BJ (cell line): ENCODE measurements around the gene GRHL3. TPM values are rescaled to one million over a fixed set of nuclear protein-coding genes. Genes with fewer than 3 reads are reported as not detected.

Experiments
- CTCF ChIA-PET: fragments of 350-600 bp; formaldehyde crosslinking; extraction: SDS; loops from one replicate; lab custom pipeline; 2021; ENCODE audit warnings: antibody characterized with exemption, inconsistent platforms; lab: Yijun Ruan, JAX
- POLR2A ChIA-PET: fragments of 300-600 bp; sonication (Branson Sonifier 250); formaldehyde crosslinking; extraction: SDS; loops from one replicate; lab custom pipeline; 2021; ENCODE audit warnings: antibody characterized with exemption; lab: Charles Lee
- DNase-seq: peaks from one replicate; pipeline ENCODE4 v3.0.0-alpha.2; 2011; ENCODE audit warnings: low read depth
- H3K27me3 ChIP-seq: 2 replicates; pipeline ENCODE4 v1.6.0; 2011; ENCODE audit warnings: low read length; ENCODE audit not compliant: control insufficient read depth, insufficient read depth
- H3K36me3 ChIP-seq: 2 replicates; pipeline ENCODE4 v1.5.1; 2011; ENCODE audit warnings: low read length; ENCODE audit not compliant: control insufficient read depth, insufficient read depth
- H3K4me3 ChIP-seq: 2 replicates; pipeline ENCODE4 v1.5.1; 2011; ENCODE audit warnings: low read depth, mild to moderate bottlenecking, control low read depth, low read length
- CTCF ChIP-seq: IDR thresholded peaks from 2 replicates; pipeline ENCODE4 v1.5.1; 2011; ENCODE audit warnings: low read depth, mild to moderate bottlenecking, control low read depth, inconsistent platforms, low read length, moderate library complexity; ENCODE audit not compliant: insufficient read depth
- polyA plus RNA-seq: library from polyadenylated mRNA; depleted of rRNA; stranded (reverse); fragments of >200 nt; gene quantifications from 2 replicates; pipeline ENCODE4 v1.2.3, GENCODE V29; 2011

The GRHL3 gene
- polyA plus RNA-seq, 1 experiment, result not detected

- Histone ChIP-seq H3K27me3 (peaks cover 26% of the 10 kb centered on the region), H3K4me3 (no peak overlapping the region), H3K36me3 (no peaks in the 10 kb centered on the region)
- CTCF ChIA-PET, result interaction anchor here (1.5 to 1.6 kb wide), 2 partner anchors 12 to 14 kb away, joined by 3 to 7 read pairs; no protein-coding TSS in a partner anchor
- no peak for TF ChIP-seq CTCF
- DNase-seq, result no peak
- POLR2A ChIA-PET, result no interaction called here
Observed at GRCh38 chr1:24277420-24278169, 41.6 kb upstream of the GRHL3 start.

GRCh38 chr1:24278726-24279125, 40.4 kb upstream of the GRHL3 start:
- no peak for DNase-seq
- ChIA-PET CTCF (interaction anchor here (1.5 kb wide), 1 partner anchor 15 kb away, joined by 3 read pairs; no protein-coding TSS in a partner anchor), POLR2A (interaction anchor here (0.5 kb wide), 1 partner anchor 120 kb away, joined by 3 read pairs; no protein-coding TSS in a partner anchor)
- no peaks in the 10 kb centered on the region for H3K36me3 ChIP-seq
- peaks cover 26% of the 10 kb centered on the region for H3K27me3 ChIP-seq
- TF ChIP-seq CTCF, result no peak
- H3K4me3 ChIP-seq, result no peak overlapping the region

- Histone ChIP-seq H3K27me3 (peaks cover 23% of the 10 kb centered on the region), H3K4me3 (no peak overlapping the region), H3K36me3 (no peaks in the 10 kb centered on the region)
- no peak for DNase-seq
- ChIA-PET CTCF (no interaction called here), POLR2A (no interaction called here)
- no peak for TF ChIP-seq CTCF
Observed at GRCh38 chr1:24279590-24280232, 39.4 kb upstream of the GRHL3 start.

- H3K27me3 ChIP-seq, result peaks cover 16% of the 10 kb centered on the region
- POLR2A ChIA-PET, result no interaction called here
- H3K4me3 ChIP-seq, result no peak overlapping the region
- CTCF ChIA-PET, result interaction anchor here (0.9 kb wide), 1 partner anchor 83 kb away, joined by 4 read pairs; no protein-coding TSS in a partner anchor
- DNase-seq, result no peak
- H3K36me3 ChIP-seq, result no peaks in the 10 kb centered on the region
- no peak for TF ChIP-seq CTCF
Observed at GRCh38 chr1:24281591-24281990, 37.6 kb upstream of the GRHL3 start.

GRCh38 chr1:24282491-24282890, 36.7 kb upstream of the GRHL3 start:
- H3K27me3 ChIP-seq, result peaks cover 16% of the 10 kb centered on the region
- TF ChIP-seq CTCF, result no peak
- ChIA-PET POLR2A (no interaction called here), CTCF (no interaction called here)
- no peak overlapping the region for H3K4me3 ChIP-seq
- no peaks in the 10 kb centered on the region for H3K36me3 ChIP-seq
- DNase-seq, result no peak
